ENCODE data around the gene CCDC88C.

CCDC88C gene

DNA sequence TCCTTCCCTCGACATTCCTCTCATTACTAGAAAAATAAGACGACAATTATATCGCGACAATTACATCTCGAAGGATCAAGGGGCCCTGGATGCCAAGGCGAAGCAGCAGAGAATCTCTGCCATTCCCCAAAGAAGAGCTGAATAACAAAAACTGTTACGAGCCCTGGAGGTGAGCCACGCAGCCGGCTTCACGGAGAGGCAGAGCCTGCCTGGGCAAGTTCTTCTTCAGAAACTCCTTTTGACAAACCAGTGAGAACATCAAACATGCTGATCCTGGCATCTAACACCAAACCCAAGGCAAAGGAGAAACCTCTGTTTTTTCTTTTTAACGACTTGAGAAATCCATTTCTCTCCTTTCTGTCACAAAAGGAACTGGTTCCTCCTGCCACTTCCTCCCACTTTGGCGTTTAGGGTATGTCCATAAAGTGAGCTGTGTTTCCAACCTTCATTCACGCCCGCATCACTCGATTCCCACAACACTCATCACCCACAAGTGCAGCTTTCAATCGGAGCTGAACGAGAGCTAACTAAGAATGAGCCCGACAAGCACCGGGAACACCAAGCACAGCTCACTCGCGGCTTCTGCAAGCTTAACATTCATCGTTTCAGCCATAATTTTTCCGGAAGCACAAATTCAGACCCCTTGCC lies 21.5 kb downstream of the CCDC88C start:
- no peaks in the 10 kb centered on the region for H3K9me3 ChIP-seq (ENCODE audit: control insufficient read depth, low read length)
- peak overlapping the region; percentile 42 for H3K4me2 ChIP-seq (ENCODE audit: low read length)
- peak overlapping the region; percentile 65 for H3K27ac ChIP-seq
- H3K27me3 ChIP-seq (ENCODE audit: control insufficient read depth, insufficient read depth, low read length): no peaks in the 10 kb centered on the region
- peaks cover 38% of the 10 kb centered on the region for H3K4me1 ChIP-seq
- no peaks in the 10 kb centered on the region for H3K36me3 ChIP-seq (ENCODE audit: control insufficient read depth, insufficient read depth, low read length)
- peaks cover 16% of the 10 kb centered on the region for H3K79me2 ChIP-seq
- H3K9ac ChIP-seq: no peak overlapping the region
- peak overlapping the region; percentile 61 for H2AFZ ChIP-seq
- H3K4me3 ChIP-seq (ENCODE audit: low read depth, low read length): peak overlapping the region; percentile 24
- TF ChIP-seq CTCF (IDR thresholded peaks at IDR 0.05): no peak

GRCh38 chr14:91395466-91395865 lies 22.2 kb downstream of the CCDC88C start:
- peak overlapping the region; percentile 65 for H3K27ac ChIP-seq
- peaks cover 38% of the 10 kb centered on the region for H3K4me1 ChIP-seq
- H3K9me3 ChIP-seq (ENCODE audit: control insufficient read depth, low read length): no peaks in the 10 kb centered on the region
- H3K79me2 ChIP-seq: peaks cover 12% of the 10 kb centered on the region
- H3K9ac ChIP-seq: no peak overlapping the region
- no peak for TF ChIP-seq CTCF (IDR thresholded peaks at IDR 0.05)
- no peaks in the 10 kb centered on the region for H3K27me3 ChIP-seq (ENCODE audit: control insufficient read depth, insufficient read depth, low read length)
- H3K4me3 ChIP-seq (ENCODE audit: low read depth, low read length): no peak overlapping the region
- no peak overlapping the region for H2AFZ ChIP-seq
- no peaks in the 10 kb centered on the region for H3K36me3 ChIP-seq (ENCODE audit: control insufficient read depth, insufficient read depth, low read length)
- peak overlapping the region; percentile 42 for H3K4me2 ChIP-seq (ENCODE audit: low read length)

DNA sequence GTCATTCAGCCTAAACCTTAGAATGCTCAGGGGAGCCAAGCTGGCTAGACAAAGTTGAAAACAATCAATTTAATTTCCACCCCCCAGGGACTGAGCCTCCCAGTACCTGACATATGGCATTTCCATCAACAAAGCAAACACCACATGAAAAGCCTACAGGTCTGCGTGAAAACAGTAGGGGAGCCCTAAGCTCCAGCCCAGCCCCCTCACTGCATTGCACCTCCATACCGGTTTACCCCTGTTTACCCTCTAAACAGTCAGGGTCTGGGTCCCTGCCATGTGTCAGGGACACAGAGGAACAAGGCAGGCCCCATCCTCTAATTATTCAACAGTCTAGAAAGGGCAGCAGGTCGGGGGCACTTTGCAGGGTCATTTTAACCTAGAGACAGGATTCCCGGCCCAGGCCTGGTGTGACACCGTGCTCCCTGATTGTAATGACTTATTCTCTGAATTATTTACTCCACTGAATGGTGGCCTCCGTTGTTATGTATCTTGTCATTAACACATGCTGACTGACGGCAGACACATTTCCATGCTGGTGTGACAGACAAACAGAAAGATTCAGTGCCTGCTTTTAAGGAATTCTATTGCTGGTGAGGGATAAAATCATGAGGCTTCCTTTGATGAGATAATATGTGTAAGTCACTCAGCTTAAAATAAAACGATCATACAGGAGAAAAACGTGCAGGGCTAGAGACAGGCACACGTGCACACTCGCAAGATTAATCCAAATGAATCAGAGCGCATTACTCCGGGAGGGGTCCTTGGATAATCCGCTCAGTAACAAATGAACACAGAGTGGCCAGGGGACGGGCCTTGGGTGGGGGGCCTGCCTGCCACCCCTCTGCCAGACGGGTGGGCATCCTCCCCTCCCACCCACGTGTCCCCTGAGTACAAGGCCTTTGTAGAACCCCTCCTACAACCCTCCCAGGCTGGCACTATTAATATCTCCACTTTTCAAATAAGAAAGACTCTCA lies 23.2 kb downstream of the CCDC88C start:
- H3K79me2 ChIP-seq: peaks cover 4% of the 10 kb centered on the region
- no peak overlapping the region for H2AFZ ChIP-seq
- H3K27me3 ChIP-seq (ENCODE audit: control insufficient read depth, insufficient read depth, low read length): no peaks in the 10 kb centered on the region
- TF ChIP-seq CTCF (IDR thresholded peaks at IDR 0.05): no peak
- H3K4me2 ChIP-seq (ENCODE audit: low read length): no peak overlapping the region
- H3K36me3 ChIP-seq (ENCODE audit: control insufficient read depth, insufficient read depth, low read length): no peaks in the 10 kb centered on the region
- H3K4me1 ChIP-seq: peaks cover 38% of the 10 kb centered on the region
- no peak overlapping the region for H3K4me3 ChIP-seq (ENCODE audit: low read depth, low read length)
- no peak overlapping the region for H3K27ac ChIP-seq
- H3K9ac ChIP-seq: no peak overlapping the region
- no peaks in the 10 kb centered on the region for H3K9me3 ChIP-seq (ENCODE audit: control insufficient read depth, low read length)

- Histone ChIP-seq H3K4me1 (peaks cover 21% of the 10 kb centered on the region), H3K27me3 (ENCODE audit: control insufficient read depth, insufficient read depth, low read length) (no peaks in the 10 kb centered on the region), H2AFZ (no peak overlapping the region), H3K9ac (no peak overlapping the region), H3K9me3 (ENCODE audit: control insufficient read depth, low read length) (no peaks in the 10 kb centered on the region), H3K36me3 (ENCODE audit: control insufficient read depth, insufficient read depth, low read length) (no peaks in the 10 kb centered on the region), H3K79me2 (peaks cover 16% of the 10 kb centered on the region), H3K27ac (no peak overlapping the region), H3K4me2 (ENCODE audit: low read length) (no peak overlapping the region), H3K4me3 (ENCODE audit: low read depth, low read length) (no peak overlapping the region)
- TF ChIP-seq CTCF (IDR thresholded peaks at IDR 0.05): no peak
Measured at GRCh38 chr14:91392623-91393303, 24.9 kb downstream of the CCDC88C start.

Data from parathyroid adenoma (tissue), 2 donors.